ENCODE measurements around the gene NDUFB2.
A peak's percentile ranks its signal among the peaks of the same experiment; 100 is the strongest.
"Not testable (repeated sequence)": the region's sequence is repeated elsewhere in the genome, so short reads cannot be mapped to it uniquely, and the experiment has no call there.

NDUFB2 gene

GRCh38 chr7:140696680-140697446, at the start of gene NDUFB2:
Gene NDUFB2 (plus strand): TSS chr7:140696708. CDS start chr7:140696745, 37 bp downstream.
- peak; percentile 66 for DNase-seq (ENCODE audit: low read depth)

DNA sequence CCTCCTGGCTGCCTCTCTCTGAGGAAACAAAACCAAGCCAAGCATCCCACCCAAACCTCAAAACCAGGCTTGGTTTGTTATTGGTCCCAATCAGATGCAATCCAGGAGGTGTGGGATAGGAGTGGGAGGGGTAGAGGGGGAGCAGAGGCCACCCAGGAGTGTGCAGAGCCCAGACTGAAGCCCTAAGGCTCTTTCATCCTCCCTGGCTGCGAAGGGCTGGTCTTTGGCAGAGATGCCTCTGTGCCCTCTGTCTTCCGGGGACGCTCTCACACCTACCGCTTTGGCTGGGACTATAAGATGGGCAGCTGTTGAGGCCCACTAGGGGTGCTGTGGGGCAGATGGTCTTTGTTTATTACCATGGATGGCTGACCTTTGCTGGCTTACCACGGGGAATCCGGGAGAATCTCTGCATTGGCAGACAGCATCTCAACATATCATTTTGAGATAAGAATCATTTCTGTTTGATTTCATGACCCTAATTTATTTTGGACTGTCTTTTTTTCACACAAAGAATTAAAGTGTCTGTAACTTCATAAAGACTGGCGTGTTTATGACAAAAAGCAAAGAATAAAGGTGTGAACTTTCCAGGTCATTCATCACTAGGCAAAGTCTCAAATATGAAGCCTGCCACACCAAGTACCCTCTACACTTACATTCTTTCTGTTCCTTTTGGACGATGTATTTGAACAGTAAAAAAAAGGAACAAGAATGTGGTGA, 49.4 kb upstream of the NDUFB2 start:
- no peak for DNase-seq (ENCODE audit: low read depth)

- no peak for DNase-seq (ENCODE audit: low read depth)
These were observed 46.8 kb upstream of the NDUFB2 start for GRCh38 chr7:140649556-140650205.

- DNase-seq (ENCODE audit: low read depth), result no peak
These were observed 46.1 kb upstream of the NDUFB2 start for GRCh38 chr7:140650367-140650766.

DNA sequence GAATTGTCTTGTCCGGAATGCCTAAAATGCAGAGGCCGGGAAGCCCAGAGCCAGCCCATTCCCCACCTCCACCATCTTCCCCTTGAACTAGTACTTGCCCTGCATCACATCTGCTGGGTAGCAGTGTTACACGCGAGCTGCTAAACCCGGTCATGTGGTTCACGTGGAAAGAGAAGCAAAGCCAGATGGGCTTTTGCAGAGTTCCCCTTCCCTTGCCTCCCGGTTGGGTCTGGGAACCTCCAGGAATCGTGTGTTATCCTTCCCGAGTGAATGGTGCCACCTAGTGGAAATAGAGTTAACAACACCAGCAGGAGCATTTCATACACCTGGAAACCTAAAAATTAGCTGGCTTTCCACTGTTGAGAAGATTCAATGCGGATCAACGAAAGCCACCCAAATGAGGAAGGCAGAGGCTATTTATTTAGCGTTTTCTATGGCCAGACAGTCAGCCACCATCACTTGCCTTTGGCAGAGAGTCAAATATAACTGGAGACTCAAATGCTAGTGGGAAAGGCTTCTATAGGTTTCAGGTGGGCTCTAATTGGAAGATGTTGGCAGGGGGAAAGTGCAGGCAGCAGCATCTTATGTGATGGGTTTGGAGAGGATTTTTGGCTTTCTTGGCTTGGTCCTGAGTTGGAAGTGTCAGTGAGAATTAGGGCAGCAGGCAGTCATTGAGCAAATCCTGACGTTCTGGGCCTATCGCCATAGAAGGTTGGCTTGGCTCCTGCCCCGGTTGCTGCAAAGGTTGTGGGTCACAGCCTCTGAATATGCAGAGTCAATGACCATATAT, 43.0 kb upstream of the NDUFB2 start:
- DNase-seq (ENCODE audit: low read depth), result no peak

DNA sequence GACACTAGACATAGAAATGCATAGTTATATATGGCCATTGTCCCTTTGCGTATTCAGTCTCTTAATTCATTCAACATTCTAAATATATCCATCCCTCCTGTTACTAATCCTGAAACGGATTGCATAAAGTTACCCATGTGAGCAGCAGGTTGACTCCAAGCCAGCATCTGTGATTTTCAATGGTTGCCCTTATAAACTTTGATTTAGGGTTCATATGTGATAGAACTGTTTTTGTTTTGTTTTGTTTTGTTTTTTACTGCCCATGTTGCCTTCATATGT, 42.5 kb upstream of the NDUFB2 start:
- DNase-seq (ENCODE audit: low read depth), result no peak

- no peak for DNase-seq (ENCODE audit: low read depth)
These were observed 41.8 kb upstream of the NDUFB2 start for GRCh38 chr7:140654661-140655060.

DNA sequence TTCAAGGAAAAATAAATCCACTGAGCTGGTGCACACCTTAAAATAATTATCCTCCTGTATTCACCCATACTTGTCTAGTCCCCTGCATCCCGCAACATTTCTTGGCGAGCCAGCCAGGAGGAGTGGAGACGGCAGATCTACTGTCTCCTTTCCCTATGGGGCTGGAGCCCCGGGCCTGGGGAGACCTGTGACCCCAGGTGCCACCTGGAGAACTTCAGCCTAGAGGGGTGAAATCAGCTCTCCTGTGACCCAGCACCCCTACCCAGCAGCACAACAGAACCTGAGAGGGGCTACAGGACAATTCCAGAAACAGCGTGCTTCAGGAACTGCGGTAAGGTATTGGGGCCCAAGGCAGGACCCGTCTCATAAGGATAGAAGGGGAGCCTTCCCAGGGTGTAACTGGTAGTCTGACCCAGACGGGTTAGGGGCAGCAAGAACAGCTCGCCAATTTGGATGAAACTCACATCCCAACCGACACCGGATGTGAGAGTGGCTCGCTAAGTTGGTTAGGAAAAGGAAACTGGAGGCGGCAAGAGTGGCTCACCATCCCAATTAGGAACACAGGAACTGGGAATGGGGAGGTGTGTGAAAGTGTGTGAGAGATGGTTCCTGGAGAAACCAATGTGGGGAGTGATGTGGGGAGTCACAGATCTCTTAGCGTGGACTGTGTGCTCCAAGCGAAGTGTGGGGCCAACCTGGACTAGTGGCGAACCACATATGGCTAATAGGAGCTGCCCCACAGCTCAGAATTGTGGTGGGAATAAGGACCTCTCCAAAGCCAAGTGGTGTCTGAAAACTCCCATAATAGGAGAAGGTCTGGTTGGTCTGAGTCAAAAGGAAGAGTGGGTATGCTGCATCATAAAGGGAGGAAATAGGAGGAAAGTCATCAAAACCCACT, 40.7 kb upstream of the NDUFB2 start:
- no peak for DNase-seq (ENCODE audit: low read depth)

DNA sequence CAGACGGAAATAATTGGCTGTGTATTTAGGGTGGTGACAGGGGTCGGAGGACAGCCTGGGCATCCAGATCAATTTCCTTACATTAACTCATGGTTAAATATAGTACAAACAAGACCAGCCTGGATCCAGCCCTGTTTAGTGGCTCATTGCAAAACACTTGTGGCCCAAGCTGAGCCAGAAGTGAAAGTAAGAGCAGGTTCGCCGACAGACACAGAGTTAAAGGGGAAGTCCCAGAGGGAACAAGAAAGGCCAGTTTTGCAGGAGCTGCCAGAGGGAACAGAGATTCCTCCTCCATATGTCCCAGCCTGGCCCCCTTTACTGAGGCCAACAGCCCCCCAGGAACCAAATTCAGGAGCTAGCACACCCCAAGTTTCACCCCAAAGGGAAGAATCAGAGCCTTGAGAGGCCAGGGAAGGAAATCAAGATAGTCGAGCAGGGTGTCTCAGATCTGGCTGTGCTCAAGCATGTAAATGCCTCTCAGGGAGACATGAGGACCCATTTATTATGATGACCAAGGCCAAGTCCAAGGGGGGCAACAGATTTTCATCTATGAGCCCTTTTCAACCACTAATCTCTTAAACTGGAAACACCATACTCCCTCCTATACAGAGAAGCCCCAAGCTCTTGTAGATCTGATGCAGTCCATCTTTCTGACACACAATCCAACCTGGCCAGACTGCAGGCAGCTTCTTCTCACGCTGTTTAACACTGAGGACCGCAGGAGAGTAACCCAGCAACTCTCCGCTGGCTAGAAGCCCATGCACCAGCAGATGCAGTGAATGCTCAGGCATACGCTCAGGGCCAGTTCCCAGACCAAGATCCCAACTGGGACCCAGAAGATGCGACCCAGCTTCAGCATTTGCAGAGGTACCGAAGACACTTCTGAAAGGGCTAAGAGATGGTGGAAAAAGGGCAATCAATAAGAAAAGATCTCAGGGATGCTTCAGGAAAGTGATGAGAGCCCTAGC, 39.7 kb upstream of the NDUFB2 start:
- DNase-seq (ENCODE audit: low read depth), result no peak

DNA sequence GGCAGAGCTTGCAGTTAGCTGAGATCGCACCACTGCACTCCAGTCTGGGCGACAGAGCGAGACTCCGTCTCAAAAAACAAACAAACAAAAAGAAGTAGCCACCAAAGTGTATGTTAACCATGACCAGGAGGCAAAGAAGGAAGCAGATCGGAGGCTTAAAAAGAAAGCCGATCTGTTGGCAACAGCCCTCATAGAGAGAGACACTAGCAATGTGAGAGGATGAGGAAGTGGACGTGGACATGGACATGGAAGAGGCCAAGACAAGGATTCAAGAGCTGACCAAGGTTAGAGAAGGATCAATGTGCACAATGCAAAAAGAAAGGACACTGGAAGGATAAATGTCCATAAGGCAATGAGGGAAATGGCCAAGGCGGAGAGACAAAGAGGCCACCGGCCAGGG, 38.6 kb upstream of the NDUFB2 start:
- no peak for DNase-seq (ENCODE audit: low read depth)

DNA sequence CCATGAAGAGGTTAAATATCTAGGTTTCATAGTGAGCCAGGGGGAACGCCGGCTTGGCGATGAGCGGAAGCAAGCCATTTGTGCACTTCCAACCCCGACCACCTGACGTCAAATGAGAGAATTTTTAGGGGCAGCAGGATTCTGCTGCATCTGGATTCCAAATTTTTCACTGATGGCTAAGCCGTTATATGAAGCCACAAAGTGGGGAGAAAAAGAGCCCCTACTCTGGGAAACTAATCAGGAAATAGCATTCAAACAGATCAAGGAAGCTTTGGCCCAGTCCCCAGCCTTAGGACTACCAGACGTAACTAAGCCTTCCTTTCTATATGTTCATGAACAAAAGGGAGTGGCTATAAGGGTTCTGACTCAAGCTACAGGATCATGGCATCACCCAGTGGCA, 36.7 kb upstream of the NDUFB2 start:
- no peak for DNase-seq (ENCODE audit: low read depth)

GRCh38 chr7:140661124-140661523, 35.4 kb upstream of the NDUFB2 start:
- no peak for DNase-seq (ENCODE audit: low read depth)

DNA sequence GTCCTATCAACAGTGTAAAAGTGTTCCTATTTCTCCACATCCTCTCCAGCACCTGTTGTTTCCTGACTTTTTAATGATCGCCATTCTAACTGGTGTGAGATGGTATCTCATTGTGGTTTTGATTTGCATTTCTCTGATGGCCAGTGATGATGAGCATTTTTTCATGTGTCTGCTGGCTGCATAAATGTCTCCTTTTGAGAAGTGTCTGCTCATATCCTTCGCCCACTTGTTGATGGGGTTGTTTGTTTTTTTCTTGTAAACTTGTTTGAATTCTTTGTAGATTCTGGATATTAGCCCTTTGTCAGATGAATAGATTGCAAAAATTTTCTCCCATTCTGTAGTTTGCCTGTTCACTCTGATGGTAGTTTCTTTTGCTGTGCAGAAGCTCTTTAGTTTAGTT, 33.6 kb upstream of the NDUFB2 start:
- DNase-seq (ENCODE audit: low read depth), result not testable (repeated sequence)

GRCh38 chr7:140667476-140667875, 29.0 kb upstream of the NDUFB2 start:
- no peak for DNase-seq (ENCODE audit: low read depth)

GRCh38 chr7:140668641-140669040, 27.9 kb upstream of the NDUFB2 start:
- DNase-seq (ENCODE audit: low read depth), result no peak

- no peak for DNase-seq (ENCODE audit: low read depth)
These were observed 27.2 kb upstream of the NDUFB2 start for GRCh38 chr7:140669352-140669751.

- not testable (repeated sequence) for DNase-seq (ENCODE audit: low read depth)
These were observed 26.6 kb upstream of the NDUFB2 start for GRCh38 chr7:140669862-140670261.

DNA sequence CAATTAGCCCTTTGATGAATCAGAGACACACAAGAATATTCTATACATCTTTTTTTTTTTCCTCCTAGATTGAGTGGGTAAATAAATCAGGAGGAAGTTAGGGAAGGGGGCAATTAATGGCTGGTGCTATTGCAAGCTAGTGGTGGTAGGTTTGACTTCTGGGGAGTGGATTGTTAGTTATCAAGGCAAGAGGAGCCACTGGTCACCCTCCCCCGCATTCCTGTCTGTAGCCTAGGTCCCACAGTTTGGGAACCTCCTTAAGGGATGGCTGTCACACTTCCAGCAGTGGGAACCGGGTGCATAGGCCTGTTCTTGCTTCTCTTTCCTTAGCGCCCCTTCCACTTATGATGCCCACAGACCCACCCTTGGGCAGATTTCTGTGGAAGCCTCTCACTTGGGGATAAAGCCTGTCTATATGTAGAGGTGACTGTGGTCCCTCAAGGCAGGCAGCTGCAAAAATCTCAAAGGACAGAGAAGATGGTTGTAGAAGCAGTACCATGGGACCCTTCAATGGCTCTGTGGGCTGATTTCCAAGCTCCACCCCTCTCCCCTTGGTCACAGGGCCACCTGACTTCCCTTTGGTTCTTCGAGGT, 26.1 kb upstream of the NDUFB2 start:
- DNase-seq (ENCODE audit: low read depth), result no peak

- no peak for DNase-seq (ENCODE audit: low read depth)
These were observed 24.5 kb upstream of the NDUFB2 start for GRCh38 chr7:140671966-140672365.

Data from activated T-helper 9 cell treated with anti-CD3 and anti-CD28 coated beads, Interleukin-2, amount 50 U/mL, for 16 hours (primary cell).